Measurements from ENCODE around the gene AP3S2. TPM values are rescaled to one million over a fixed set of nuclear protein-coding genes. Genes with fewer than 3 reads are reported as not detected.

Gene AP3S2
- total and polyA plus RNA-seq, 2 of the 8 experiments (the other 6 are each of a cell fraction or from before 2014, with no cell fraction given) = 19.2 to 45.4 TPM

DNA sequence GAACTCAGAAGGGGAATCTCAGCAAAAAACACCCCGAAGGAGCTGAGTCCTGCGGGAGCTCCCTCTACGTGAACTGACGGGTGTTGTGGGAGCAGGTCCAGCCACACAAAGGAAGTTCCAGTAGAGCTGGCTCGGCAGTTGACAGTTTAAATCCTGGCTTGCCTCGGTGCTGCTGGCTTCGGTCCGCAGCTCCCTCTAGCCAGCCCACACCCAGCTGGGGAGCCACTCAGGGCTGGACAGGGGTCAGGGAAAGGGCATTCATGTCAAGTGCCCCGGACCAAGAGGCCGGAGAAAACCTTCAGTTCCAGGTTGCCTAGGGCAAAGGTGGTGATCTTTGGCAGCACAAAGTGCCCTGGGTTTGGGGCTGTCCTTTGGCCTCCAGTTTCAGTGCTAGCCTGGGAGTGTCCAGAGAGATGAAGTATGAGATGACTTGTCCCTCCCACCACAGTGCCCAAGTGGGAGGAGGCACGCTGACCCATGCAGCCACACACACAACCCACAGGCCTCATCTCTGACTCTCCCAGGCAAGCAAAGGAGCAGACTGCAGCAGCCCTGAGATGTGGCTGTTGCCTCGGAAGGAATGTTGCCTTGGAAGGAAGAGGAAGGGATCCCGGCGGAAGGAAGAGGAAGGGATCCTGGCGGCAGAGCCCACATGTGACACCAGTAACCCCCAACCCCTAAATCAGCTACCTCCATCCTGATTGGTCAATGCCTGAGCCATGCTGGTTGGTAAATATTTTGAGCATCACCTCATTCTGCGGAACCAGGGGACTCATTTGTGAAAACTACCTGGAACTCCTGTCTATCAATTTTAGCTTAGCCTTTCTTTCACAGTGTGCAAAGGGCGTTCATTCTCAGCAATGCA lies 65.3 kb downstream of the AP3S2 start (continued):
- TF ChIP-seq, protein P1, sequence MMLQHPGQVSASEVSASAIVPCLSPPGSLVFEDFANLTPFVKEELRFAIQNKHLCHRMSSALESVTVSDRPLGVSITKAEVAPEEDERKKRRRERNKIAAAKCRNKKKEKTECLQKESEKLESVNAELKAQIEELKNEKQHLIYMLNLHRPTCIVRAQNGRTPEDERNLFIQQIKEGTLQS (IDR thresholded peaks at IDR 0.05; ENCODE audit: insufficient read depth, low read depth, low read length) = no peak
- TF ChIP-seq NRF1 (IDR thresholded peaks at IDR 0.05; ENCODE audit: low read depth, low read length) (no peak), CREB1 (IDR thresholded peaks at IDR 0.05) (no peak), BACH1 (IDR thresholded peaks at IDR 0.05; ENCODE audit: low read length) (no peak), GTF2F1 (IDR thresholded peaks at IDR 0.05; ENCODE audit: borderline replicate concordance, low read depth, low read length) (no peak), E2F6 (IDR thresholded peaks at IDR 0.05) (no peak), GABPA (IDR thresholded peaks at IDR 0.05; ENCODE audit: borderline replicate concordance, insufficient read depth, low read length) (no peak), ASH2L (IDR thresholded peaks at IDR 0.05; ENCODE audit: low read length) (no peak), CHD7 (IDR thresholded peaks at IDR 0.05; ENCODE audit: insufficient replicate concordance, low read length) (no peak)
